ENCODE data around the gene CELSR2. TPM values are rescaled to one million over a fixed set of nuclear protein-coding genes. Genes with fewer than 3 reads are reported as not detected.

CELSR2 gene
- total and polyA plus RNA-seq, 12 donors: 0.93 to 10.6 (median 6.2) TPM

GRCh38 chr1:109293026-109293425 is 43.7 kb downstream of the CELSR2 start:
- no peak overlapping the region for H3K4me3 ChIP-seq
- H3K9me3 ChIP-seq: no peaks in the 10 kb centered on the region
- no peak overlapping the region for H3K27ac ChIP-seq
- intact Hi-C loops (cut with DNase I): no loop called here
- 81 to 89% methylated on average over 2 of the region's 2 CpGs for WGBS, 2 donors
- no peak for ATAC-seq
- peaks cover 0 to 16% (median 2%) of the 10 kb centered on the region in 9 donors for H3K4me1 ChIP-seq
- DNase-seq: no peak
- peaks cover 0 to 6% (median 0%) of the 10 kb centered on the region in 7 donors for H3K27me3 ChIP-seq
- TF ChIP-seq, protein P1, sequence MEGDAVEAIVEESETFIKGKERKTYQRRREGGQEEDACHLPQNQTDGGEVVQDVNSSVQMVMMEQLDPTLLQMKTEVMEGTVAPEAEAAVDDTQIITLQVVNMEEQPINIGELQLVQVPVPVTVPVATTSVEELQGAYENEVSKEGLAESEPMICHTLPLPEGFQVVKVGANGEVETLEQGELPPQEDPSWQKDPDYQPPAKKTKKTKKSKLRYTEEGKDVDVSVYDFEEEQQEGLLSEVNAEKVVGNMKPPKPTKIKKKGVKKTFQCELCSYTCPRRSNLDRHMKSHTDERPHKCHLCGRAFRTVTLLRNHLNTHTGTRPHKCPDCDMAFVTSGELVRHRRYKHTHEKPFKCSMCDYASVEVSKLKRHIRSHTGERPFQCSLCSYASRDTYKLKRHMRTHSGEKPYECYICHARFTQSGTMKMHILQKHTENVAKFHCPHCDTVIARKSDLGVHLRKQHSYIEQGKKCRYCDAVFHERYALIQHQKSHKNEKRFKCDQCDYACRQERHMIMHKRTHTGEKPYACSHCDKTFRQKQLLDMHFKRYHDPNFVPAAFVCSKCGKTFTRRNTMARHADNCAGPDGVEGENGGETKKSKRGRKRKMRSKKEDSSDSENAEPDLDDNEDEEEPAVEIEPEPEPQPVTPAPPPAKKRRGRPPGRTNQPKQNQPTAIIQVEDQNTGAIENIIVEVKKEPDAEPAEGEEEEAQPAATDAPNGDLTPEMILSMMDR (IDR thresholded peaks at IDR 0.05): no peak
- no peaks in the 10 kb centered on the region for H3K36me3 ChIP-seq

DNA sequence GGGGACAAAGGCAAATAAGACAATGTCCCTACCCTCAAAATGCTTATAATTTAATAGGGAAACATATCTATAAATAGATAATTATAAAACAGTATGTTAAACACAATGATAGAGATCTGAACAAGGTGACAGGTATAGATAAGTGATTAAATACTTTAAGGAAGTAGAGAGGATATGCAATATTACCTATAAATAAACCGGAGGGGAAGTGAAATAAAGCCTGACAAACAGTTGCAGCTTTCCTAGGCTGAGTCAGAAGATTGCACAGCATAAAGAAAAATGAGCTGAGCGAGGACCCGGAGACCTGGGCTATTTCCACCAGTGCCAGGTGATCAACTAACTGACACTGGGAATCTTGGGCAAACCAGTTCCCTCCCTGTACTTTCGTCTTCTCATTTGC is 45.1 kb downstream of the CELSR2 start:
- H3K4me1 ChIP-seq: peaks cover 4 to 30% (median 16%) of the 10 kb centered on the region in 9 donors
- DNase-seq (no peak), ATAC-seq (no peak)
- TF ChIP-seq, protein P1 (IDR thresholded peaks at IDR 0.05): no peak
- WGBS, 2 donors: 68 to 71% methylated on average over 4 of the region's 4 CpGs
- peaks cover 0 to 5% (median 0%) of the 10 kb centered on the region in 7 donors for H3K27me3 ChIP-seq
- intact Hi-C loops (cut with DNase I): no loop called here
- H3K9me3 ChIP-seq: no peaks in the 10 kb centered on the region
- no peaks in the 10 kb centered on the region for H3K36me3 ChIP-seq
- no peak overlapping the region for H3K4me3 ChIP-seq
- H3K27ac ChIP-seq: no peak overlapping the region

GRCh38 chr1:109295712-109296415 is 46.5 kb downstream of the CELSR2 start:
- intact Hi-C loops (cut with DNase I): no loop called here
- Histone ChIP-seq H3K27ac (no peak overlapping the region), H3K9me3 (no peaks in the 10 kb centered on the region), H3K4me1 (peaks cover 4 to 39% (median 26%) of the 10 kb centered on the region in 9 donors), H3K27me3 (peaks cover 0 to 5% (median 0%) of the 10 kb centered on the region in 7 donors), H3K4me3 (no peak overlapping the region), H3K36me3 (no peaks in the 10 kb centered on the region)
- DNase-seq: no peak
- 84 to 87% methylated on average over 12 of the region's 12 CpGs for WGBS, 2 donors
- no peak for ATAC-seq
- TF ChIP-seq, protein P1 (IDR thresholded peaks at IDR 0.05): no peak

DNA sequence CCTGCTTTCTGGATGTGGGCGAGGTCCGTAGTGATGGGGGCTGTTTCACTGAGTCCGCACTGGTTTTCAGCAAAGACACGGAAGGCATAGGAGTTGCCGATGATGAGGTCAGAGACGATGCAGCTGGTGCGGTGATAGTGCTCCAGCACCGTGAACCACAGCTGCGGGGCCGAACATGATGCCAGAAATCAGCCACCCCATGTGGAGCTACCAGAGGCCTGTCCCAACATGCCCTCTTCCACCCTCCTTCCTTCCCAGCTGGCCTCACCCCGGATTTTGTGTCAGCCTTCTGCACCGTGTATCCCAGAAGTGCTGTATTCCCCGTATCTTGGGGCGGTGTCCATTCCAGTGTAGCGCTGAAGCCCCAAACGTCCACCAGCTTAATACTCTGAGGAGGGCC is 47.4 kb downstream of the CELSR2 start:
- 91 to 94% methylated on average over 16 of the region's 16 CpGs for WGBS, 2 donors
- Histone ChIP-seq H3K4me1 (peaks cover 4 to 33% (median 26%) of the 10 kb centered on the region in 9 donors), H3K9me3 (no peaks in the 10 kb centered on the region), H3K4me3 (no peak overlapping the region), H3K36me3 (no peaks in the 10 kb centered on the region), H3K27me3 (peaks cover 0 to 5% (median 0%) of the 10 kb centered on the region in 7 donors), H3K27ac (no peak overlapping the region)
- intact Hi-C loops (cut with DNase I): no loop called here
- no peak for DNase-seq
- TF ChIP-seq, protein P1 (IDR thresholded peaks at IDR 0.05): no peak
- no peak for ATAC-seq
